HG03060 (cell line): ENCODE measurements around the gene CENATAC.
"Not testable (repeated sequence)": the region's sequence is repeated elsewhere in the genome, so short reads cannot be mapped to it uniquely, and the experiment has no call there.

ENCODE experiments used
- ATAC-seq: cut with Tn5 transposase; IDR thresholded peaks from one replicate; pipeline ENCODE4 v1.9.1; 2021; ENCODE audit warnings: low read depth, moderate number of reproducible peaks; ENCODE audit not compliant: unreplicated experiment

Gene CENATAC

DNA sequence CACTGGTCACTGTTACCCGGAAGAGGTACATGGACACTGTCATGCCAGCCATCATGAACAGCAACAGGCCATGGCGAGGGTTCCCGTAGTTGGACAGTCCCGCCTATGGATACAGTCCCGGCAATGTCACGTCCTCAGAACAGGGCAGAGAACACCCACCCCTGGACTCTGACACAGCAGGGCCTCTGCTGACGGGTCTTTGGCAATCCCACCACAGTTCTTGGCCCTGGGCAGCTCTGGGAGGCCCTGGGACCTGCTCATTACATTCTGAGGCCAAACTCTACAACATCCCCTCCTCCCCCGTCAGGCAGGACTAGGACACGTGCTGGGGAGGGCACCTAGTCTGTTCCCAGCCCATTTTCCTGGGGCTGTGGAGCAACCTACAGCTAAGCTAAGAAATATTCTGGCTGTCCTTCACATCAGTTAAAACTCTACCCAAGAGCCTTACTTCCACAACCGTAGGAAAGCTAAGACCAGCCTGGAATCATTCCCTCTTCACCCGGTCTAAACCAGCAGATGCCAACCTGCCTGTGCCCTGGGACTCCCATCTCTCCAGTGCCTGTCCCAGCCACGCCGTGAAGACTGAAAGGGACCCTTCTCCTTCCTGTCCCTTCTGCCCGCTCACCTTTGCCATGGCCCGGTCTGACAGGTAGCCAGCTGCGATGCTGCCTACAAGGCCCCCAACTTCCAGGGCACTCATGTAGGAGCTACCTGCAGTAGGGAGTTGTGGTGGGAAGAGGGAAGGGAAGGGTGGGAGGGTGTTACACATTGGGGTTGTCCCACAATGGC lies 28.2 kb downstream of the CENATAC start:
- ATAC-seq, result no peak

DNA sequence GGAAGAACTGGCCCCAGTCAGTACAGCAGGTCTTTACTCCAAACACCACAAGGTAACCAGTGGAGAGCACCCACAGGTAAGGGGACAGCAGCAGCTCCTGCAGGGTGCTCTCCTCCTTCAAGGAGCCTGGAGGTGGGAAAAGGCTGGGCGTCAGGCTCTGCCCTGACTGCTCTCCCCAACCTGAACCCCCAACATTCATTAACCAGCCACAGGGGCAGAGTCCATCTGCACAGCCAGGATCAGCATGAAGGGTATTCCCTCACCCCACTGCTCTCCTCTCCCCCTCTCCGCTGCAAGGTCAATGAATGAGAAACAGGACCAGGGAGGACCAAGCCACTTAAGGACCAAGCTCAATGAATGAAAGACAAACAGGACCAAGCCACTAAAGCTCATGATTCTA lies 29.0 kb downstream of the CENATAC start:
- no peak for ATAC-seq

DNA sequence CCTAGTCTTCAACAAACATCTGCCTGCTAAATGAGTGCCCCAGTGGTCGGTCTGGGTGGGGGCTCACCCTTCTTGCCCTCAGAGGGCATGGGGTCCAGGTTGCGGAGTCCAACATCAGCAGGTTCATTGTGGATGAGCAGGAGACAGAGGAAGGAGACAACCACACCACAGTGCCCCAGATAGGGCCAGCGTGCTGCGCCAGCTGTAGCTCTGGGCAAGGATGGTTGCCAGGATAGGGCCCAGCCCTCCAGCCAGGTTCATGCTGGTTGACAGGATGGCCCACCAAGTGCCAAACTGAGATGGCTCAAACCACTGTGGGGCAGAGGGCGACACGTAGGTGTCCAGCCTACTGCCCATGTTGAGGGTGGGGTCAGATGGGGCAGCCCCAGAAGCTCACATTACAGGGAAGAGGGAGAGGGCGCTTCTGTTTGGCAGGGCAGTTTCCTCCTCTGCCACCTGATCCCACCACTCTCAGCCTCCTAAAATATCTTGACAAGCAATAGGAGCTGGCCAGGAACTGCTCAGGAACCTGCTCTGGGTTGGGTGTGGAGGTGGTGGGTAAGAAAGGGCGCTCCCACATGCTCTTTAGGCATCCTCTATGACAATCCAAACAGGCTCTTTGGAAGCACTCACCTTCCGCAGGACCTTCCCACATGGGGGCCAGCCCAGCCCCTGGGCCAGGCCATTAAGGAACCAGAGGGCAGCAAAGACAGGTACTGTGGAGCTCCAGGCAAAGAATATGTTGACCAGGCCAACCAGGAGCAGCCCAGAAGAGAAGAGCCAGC lies 29.8 kb downstream of the CENATAC start:
- no peak for ATAC-seq

DNA sequence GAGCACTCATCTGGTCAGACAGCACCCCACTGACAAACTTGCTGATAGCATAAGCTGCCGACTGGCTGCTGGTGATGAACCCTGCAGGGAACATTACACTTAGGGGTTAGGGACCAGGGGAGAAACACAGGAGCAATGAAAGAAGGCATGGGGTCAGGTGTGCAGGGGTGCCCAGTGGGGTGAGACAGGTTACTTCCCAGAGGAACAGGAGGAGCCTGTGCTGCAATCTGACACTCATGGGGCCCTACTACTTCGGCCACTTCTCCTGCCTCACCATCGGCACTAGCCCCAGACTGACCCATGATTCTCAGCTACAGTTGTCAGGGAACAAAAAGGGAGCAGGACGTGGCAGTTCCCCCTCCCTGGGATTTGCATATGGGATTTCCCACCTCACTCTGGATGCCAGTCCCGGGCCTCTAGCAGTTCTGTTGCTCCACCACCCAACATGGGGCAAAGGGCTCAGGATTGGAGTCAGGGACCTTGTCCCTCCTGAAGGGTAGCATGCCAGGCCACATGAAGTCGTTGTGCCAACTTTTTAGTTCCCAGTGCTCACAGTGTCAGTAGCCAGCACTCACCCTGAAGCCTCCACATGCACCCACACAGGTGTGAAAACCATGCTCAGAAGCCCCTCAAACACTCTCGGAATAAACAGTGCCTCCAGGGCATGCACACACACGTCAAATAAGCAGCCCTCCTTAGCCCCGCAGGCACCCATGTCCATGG lies 30.6 kb downstream of the CENATAC start:
- ATAC-seq, result no peak

DNA sequence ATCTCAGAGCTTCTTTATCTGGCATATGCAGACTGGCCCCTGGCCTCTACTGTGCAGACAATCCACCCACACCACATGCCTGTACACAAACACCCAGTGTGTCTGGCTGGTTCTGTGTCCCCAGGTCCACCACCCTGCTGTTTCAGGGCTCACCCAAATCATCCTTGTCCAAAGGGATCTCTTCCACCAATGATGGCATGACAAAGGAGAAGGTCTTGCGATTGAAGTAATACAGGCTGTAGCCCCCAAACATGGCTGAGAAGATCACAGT lies 31.1 kb downstream of the CENATAC start:
- ATAC-seq, result no peak

DNA sequence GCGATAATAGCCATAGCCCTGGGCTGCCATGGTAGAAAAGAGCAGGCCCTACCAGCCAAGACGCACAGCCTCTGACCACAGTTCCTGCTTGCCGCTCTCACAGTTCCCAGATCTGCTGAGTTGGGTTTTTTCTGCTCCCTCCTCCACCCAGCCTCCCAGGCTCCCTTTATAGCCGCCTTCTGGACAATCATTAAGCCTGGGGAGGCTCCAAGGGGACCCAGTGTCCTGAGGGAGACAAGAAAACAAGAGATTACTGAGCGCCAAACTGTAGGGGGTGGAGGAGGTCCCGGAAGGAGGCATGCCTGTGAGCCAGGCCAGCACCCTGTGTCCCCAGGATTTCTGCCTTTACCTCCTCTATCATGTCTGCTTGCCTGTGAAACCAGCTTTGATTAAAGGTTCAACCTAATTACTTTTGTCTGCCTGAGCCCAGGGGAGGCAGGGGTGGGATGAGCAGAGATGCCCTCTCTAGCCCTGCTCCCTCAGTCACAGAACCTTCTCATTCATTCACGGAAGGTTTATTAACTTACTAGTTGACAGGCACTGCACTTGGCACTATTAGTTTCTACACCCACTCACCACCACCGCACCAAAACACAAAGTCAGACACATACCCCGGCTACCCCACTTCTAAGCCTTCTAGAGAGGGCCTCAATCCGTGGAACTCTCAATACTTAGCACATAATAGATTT lies 31.5 kb downstream of the CENATAC start:
- ATAC-seq, result no peak

DNA sequence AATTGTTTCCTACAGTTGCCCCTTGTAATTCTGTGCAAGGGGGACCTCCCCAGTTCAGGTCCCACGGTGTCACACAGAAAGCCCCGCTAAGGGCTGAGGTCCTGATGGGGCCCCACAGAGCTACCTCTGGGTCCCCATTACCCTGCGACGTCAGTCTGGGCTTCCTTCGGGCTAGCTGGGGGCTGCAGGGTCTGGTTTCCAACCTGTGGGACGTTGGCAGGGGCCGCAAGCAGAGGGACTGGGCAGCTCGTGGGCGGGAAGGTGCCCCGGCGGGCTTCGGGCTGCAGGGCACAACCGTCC lies 32.0 kb downstream of the CENATAC start:
- no peak for ATAC-seq

DNA sequence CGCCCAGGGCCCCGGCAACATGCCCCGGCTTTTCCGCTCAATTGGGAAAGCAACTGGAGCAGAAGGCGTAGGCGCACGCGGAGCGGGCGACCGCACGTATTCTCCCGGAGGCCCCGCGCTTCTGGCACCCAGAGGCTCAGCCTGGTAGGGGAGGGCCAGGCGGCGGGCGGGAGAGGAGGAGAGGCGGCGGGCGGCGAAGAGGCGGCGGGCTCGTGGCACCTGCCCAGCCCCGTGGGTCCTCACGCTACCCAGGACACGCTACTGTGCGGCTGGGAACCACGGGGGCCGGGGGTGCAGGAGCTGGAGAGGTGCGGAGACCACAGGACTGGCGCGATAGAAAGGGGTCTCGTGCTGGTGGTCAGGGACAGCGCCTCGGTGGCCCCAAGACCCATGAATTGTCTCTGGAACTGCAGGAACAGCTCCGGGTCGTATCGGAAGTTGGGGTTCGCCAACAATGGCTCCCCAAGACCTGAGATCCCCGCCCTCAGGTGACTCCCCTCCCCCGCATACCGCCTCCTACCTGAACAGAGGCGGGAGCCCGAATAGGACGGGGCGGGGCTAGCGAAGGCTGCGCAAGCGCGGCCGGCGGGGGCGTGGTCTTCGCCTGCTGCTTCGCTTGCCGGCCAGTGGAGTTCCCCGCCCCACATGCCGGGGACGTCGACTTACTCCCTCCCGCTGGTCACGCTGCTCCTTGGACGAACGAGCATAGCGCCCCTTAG lies 32.5 kb downstream of the CENATAC start, which contains the start of gene SLC37A4:
SLC37A4 (minus strand) TSS at position 549 of the 719 bp plus-strand sequence.
- ATAC-seq, result peak; percentile 80

DNA sequence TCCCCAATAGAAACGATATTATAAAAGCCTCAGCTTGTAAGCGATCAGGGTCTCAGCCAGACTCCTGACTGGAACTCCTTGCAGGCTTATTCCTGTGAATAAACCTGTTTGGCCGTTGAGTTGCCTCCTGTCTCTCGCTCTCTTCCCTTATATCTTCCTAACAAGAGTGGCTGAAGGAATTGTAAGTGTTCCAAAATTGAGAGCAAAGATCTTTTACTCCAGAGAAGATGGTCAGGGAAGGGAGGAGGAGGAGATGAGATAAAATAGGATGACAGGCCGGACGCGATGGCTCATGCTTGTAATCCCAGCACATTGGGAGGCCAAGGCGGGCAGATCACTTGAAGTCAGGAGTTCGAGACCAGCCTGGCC lies 34.0 kb downstream of the CENATAC start:
- no peak for ATAC-seq

DNA sequence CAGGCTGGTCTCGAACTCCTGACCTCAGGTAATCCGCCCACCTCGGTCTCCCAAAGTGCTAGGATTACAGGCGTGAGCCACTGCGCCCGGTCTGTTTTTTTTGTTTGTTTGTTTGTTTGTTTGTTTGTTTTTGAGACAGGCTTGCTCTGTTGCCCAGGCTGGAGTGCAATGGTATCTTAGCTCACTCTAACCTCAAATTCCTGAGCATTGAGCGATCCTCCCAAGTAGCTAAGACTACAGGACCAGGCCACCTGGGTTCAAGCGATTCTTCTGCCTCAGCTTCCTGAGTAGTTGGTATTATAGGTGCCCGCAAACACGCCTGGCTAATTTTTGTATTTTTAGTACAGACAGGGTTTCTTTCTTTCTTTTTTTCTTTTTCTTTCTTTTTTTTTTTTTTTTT lies 35.5 kb downstream of the CENATAC start:
- not testable (repeated sequence) for ATAC-seq

DNA sequence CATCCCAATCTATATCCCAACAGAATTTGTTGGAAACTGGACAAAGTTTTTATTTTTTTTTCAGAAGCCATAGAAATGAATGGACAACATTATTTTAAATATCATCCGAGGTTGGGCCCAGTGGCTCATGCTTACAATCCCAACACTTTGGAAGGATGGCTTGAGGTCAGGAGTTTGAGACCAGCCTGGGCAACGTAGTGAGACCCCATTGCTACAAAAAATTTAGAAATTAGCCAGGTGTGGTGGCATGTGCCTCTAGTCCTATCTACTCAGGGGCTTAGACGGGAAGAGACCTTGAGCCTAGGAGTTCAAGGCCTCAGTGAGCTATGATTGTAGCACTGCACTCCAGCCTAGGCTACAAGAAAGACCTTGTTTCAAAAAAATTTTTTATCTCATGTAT lies 36.9 kb downstream of the CENATAC start:
- ATAC-seq, result no peak

DNA sequence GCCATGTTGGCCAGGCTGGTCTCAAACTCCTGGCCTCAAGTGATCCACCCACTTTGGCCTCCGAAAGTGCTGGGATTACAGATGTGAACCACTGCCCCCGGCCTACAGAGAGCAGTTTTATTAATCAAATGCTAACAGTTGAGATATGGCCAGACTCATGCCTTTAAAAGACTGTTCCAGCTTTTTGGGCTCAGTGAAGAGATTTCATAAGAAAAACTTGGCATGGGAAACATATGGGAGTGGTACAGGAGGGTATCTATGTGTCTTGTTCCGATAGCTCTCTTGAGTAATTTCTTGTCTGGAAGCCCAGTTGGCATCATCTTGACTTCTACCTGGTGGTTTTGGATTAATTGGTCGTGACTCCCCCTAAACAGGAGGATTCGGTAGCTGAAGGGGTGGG lies 40.9 kb downstream of the CENATAC start:
- no peak for ATAC-seq

DNA sequence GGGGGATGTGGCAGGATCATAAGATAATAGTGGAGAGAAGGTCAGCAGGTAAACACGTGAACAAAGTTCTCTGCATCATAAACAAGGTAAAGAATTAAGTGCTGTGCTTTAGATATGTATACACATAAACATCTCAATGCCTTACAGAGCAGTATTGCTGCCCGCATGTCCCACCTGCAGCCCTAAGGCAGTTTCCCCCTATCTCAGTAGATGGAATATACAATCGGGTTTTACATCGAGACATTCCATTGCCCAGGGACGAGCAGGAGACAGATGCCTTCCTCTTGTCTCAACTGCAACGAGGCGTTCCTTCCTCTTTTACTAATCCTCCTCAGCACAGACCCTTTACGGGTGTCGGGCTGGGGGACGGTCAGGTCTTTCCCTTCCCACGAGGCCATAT lies 41.5 kb downstream of the CENATAC start:
- not testable (repeated sequence) for ATAC-seq

DNA sequence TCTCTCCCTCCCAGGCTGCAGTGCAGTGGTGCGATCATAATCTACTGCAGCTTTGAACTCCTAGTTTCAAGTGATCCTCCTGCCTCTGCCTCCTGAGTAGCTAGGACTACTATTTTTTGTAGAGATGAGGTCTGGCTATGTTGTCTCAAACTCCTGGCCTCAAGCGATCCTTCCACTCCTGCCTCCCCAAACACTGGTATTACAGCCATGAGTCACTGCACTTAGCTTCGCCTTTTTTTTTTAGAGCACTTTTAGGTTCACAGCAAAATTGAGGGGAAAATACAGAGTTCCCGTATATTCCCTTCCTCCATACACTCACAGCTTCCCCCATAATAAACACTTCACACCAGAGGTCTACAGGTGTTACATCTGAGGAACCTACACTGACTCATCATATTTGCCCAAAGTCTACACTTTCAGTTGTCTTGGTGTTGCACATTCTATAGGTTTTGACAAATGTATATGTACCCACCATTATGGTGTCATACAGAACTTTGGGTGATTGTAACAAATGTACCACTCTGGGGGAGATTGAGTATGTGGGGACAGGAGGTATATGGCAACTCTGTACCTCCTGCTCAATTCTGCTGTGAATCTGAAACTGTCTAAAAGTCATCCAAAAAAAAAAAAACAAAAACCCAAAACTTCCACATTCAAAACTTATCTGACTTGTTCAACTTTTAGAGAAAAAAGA lies 44.0 kb downstream of the CENATAC start:
- ATAC-seq, result no peak

DNA sequence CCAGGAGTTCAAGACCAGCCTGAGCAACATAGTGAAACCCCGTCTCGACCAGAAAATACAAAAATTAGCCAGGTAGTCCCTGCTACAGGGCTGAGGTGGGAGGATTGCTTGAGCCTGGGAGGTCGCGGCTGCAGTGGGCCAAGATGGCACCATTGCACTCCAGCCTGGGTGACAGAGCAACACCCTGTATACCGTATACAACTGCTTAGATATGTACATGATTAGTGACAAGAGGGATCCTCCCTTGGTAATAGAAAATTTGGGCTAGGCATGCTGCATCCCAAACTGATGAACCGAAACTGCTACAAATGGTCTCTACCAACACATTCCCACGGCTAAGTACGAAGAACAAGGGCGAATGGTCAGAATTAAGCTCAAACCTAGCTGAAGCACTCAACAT lies 45.0 kb downstream of the CENATAC start:
- ATAC-seq, result no peak

DNA sequence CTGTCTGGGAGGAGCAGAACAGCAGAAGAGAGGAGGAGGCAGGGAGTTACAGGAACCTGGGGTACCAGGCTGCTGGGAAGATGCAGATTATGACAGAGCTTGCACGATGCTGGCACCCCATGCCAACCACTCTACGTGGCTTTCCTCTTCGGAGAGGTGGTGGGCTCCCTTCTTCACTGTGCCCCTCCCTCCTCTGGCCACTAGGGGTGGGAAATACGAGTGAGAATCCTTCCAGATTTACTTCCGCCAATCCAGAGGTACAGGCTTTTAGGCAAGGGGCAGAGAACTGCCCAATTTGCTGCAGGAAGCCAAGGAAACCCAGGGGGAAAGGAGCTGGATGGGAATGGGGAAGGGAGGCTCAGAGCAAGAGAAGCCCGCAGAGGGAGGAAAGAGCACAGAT lies 46.8 kb downstream of the CENATAC start:
- no peak for ATAC-seq

DNA sequence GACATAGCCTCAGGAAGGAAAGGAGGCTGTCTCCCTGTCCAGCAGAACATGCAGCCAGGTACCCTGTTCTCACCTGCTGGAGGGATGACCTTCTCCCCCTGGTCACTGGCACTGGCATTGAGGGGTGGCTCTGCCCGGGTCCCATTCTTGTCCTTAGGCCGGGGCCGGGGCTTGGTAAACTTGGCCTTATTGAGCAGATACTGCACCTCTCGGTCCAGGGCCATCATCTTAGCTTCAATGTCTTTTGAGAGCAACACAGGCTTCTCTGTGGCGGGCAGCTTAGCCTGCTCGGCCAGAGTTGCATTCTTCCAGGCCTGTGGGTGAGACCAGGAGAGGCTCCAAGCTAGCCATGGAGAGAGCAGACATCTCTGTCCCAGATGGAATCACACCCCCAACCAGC lies 48.6 kb downstream of the CENATAC start:
- no peak for ATAC-seq

DNA sequence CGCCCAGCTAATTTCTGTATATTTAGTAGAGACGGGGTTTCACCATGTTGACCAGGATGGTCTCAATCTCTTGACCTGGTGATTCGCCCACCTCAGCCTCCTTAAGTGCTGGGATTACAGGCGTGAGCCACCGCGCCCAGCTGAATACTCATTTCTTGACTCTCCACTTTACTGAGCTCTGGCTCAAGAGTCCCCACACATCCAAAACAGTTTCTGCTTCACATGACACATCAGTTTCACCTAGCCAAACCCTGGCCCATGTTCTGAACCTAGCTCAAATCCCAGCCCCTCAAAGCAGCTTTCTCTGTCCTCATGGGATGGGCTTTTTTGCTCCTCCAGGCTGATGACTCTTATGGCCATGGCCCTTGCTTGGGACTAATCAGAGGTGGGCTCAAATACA lies 49.3 kb downstream of the CENATAC start:
- no peak for ATAC-seq

DNA sequence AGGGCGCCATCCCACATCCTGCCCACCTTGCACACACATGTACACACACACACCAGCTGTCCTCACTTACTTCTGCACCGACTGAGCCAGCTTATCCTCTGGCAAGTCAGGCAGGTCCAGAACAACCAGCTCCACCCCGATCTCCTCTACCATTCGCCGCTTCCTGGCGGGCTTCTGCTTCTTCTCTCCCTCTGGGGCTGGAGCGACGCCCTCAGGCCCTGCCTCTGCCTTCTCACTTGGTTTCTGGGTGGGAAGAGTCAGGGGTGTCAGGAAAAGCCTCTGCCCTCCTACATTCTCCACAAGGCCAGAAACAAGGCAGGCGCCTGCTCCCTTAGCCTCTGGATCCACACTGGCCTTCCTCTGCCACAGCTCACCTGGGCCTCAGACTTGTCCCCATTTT lies 50.7 kb downstream of the CENATAC start:
- ATAC-seq, result no peak

DNA sequence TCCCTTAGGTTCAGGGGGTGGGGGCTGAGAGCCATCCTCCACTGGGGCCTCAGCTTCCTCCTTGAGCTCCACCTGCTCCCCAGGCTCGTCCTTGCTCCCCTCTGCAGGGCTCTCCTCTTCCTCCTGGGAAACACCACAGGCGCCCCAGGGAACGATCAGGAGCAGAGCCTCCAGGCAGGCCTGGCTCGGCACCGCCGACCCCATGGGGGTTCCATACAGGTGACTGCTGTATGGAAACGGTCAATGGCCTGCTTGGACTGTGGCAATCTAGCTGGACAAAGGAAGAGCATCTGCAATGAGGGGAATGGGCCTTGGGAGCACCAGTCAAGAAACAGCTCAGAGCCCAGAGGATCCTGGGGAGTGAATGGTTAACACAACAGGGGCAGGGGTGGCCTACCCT lies 51.1 kb downstream of the CENATAC start:
- no peak for ATAC-seq
